Muscle of leg (tissue), 11 donors: ENCODE results near the gene FBXL12. TPM values are rescaled to one million over a fixed set of nuclear protein-coding genes. Genes with fewer than 3 reads are reported as not detected.
A peak's percentile ranks its signal among the peaks of the same experiment; 100 is the strongest.
"Not testable (repeated sequence)": the region's sequence is repeated elsewhere in the genome, so short reads cannot be mapped to it uniquely, and the experiment has no call there.

Source experiments
- DNase-seq: peaks from one replicate; pipeline ENCODE4 v3.0.0; 2013
- H3K27ac ChIP-seq: one replicate; pipeline ENCODE4 v1.5.1; 2013; ENCODE audit warnings: mild to moderate bottlenecking, low read length, control low read depth
- H3K27me3 ChIP-seq: one replicate; pipeline ENCODE4 v1.6.1; 2013; ENCODE audit warnings: low read length; ENCODE audit not compliant: control insufficient read depth, insufficient read depth
- H3K36me3 ChIP-seq: one replicate; pipeline ENCODE4 v1.6.1; 2013; ENCODE audit warnings: low read length; ENCODE audit not compliant: control insufficient read depth, insufficient read depth
- H3K4me1 ChIP-seq: one replicate; pipeline ENCODE4 v1.6.1; 2013; ENCODE audit warnings: low read length; ENCODE audit not compliant: control insufficient read depth, insufficient read depth
- H3K4me3 ChIP-seq: one replicate; pipeline ENCODE4 v1.5.1; 2013; ENCODE audit warnings: low read length, control low read depth
- H3K9me3 ChIP-seq: replicated peaks from 2 replicates; pipeline ENCODE4 v1.6.1; 2013; ENCODE audit warnings: low read depth, low read length; ENCODE audit not compliant: control insufficient read depth
- WGBS: methylation state at CpG from one replicate; pipeline ENCODE4 v1.1.5; 2013; ENCODE audit warnings: missing lambda C conversion rate; ENCODE audit not compliant: insufficient coverage; 5-methylcytosine and 5-hydroxymethylcytosine counted together
- polyA plus RNA-seq, 8 donors: library from polyadenylated mRNA; unstranded; fragments of 120-200 nt; gene quantifications; one replicate each; pipeline versions ENCODE4 v1.2.1 to v1.2.3, GENCODE V29; 2013; ENCODE audit warnings: inconsistent platforms in 1 of 8, low replicate concordance in 1 of 8; ENCODE audit not compliant: insufficient read length in 8 of 8, insufficient read depth in 1 of 8
- total RNA-seq: library from RNA; stranded (reverse); fragments of 120-200 nt; gene quantifications from one replicate; pipeline ENCODE4 v1.2.4, GENCODE V29; 2013

Gene FBXL12
- total and polyA plus RNA-seq, 9 donors, result 16.4 to 36.4 (median 28.7) TPM

DNA sequence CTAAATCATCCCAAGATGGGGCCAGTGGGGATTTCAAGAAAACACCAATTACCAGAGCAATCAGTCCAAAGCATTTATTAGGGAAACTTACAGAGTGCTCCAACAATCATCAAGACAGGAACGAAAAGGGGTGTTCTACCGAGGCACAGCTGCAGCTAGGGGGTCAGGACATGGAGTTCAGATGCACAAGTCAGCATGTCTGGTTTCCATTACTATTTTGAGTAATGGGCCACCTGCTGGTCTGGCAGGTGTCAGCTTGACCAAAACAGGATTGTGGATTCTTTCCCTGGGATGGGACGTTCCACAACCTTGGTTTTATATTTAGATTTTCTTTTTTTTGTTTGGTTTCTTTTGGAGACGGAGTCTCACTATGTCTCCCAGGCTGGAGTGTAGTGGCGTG, 4.9 kb upstream of the FBXL12 start:
- no peaks in the 10 kb centered on the region for H3K27me3 ChIP-seq
- DNase-seq, result peak; percentile 46
- H3K36me3 ChIP-seq, result peaks cover 4% of the 10 kb centered on the region
- H3K4me1 ChIP-seq, result peaks cover 30% of the 10 kb centered on the region
- H3K4me3 ChIP-seq, result no peak overlapping the region
- no peaks in the 10 kb centered on the region for H3K9me3 ChIP-seq
- 7% methylated on average over 2 of the region's 5 CpGs for WGBS
- peak overlapping the region; percentile 65 for H3K27ac ChIP-seq

DNA sequence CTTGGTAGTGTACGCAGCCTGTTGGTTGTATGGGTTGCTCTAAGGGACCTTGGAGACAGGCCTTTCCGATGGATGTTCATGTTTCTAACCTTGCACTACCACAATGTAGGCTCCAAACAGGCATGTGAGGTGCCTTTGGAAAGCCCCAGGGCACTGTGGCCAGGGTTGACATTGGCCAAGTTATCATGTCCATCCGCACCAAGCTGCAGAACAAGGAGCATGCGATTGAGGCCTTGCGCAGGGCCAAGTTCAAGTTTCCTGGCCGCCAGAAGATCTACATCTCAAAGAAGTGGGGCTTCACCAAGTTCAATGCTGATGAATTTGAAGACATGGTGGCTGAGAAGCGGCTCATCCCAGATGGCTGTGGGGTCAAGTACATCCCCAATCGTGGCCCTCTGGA, 1.2 kb upstream of the FBXL12 start:
- DNase-seq, H3K36me3 ChIP-seq, H3K9me3 ChIP-seq, H3K27me3 ChIP-seq: not testable (repeated sequence)
- Histone ChIP-seq H3K27ac (peak overlapping the region; percentile 98), H3K4me3 (peak overlapping the region; percentile 43), H3K4me1 (peaks cover 24% of the 10 kb centered on the region)
- WGBS, result 100% methylated on average over 1 of the region's 8 CpGs

DNA sequence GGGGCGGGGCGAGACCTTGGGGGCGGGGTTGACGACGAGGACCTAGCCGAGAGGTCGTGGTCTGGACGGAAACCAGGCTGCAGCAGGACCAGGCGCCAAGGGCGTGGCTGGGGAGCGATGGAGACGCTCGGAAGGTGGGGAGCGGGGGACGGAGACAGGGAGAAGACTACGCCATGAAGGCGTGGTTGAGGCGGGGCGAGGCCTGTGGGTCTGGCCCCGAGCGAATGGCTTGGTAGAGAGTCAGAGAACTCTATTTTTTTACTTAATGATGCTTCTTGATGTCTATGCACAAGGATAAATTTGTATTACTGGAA, 674 bp upstream of the FBXL12 start:
- Histone ChIP-seq H3K9me3 (peaks cover 3% of the 10 kb centered on the region), H3K27ac (peak overlapping the region; percentile 98), H3K36me3 (peaks cover 6% of the 10 kb centered on the region), H3K4me1 (peaks cover 24% of the 10 kb centered on the region), H3K27me3 (no peaks in the 10 kb centered on the region), H3K4me3 (peak overlapping the region; percentile 43)
- under 1% methylated on average over 17 of the region's 21 CpGs for WGBS
- DNase-seq, result no peak

DNA sequence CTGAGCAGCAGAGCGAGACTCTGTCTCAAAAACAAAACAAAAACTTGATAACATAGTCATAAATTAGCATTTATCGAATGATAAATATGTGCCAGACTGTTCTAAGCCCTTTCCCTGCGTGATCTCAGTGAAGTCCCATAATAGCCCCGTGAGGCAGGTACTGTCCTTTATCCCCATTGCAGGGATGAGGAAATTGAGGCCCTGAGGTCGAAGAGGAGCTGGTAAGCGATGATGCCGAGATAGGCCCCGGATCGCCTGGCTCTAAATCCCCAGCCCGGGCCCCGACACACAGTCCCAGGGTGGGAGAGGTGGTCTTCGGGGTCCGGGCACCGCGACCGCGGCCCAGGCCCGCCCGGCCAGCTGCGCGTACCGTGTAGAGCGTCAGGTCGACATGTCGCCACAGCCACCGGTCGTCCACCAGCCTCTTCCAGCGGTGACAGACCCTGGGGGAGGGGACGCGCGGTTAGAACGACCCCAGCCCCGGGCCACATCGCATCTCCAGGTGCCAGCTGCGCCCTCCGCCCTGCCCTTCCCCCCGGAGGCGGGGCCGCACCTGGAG, 625 bp downstream of the FBXL12 start:
- peaks cover 6% of the 10 kb centered on the region for H3K36me3 ChIP-seq
- H3K4me3 ChIP-seq, result peak overlapping the region; percentile 96
- under 1% methylated on average over 36 of the region's 39 CpGs for WGBS
- peaks cover 3% of the 10 kb centered on the region for H3K9me3 ChIP-seq
- peaks cover 16% of the 10 kb centered on the region for H3K4me1 ChIP-seq
- H3K27me3 ChIP-seq, result no peaks in the 10 kb centered on the region
- no peak for DNase-seq
- peak overlapping the region; percentile 98 for H3K27ac ChIP-seq

DNA sequence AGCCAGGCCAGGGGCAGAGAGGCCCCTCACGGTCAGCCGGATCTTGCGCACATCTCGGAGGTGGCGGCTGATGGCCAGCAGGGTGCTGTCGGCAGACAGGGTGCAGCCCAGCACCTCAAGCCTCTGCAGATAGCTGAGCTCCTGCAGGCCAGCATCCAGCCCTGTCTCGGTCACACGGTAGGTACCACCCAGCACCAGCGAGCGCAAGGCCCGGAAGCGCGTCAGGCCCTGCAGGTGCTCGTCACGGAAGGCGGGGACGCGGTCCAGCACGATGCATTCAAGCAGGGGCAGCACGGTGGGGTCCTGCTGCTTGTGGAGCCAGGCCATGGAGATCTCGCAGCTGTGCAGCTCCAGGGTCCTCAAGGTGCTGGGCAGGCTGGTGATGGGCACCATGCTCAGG, 7.7 kb downstream of the FBXL12 start:
- peaks cover 49% of the 10 kb centered on the region for H3K36me3 ChIP-seq
- no peak for DNase-seq
- no peaks in the 10 kb centered on the region for H3K4me1 ChIP-seq
- no peak overlapping the region for H3K4me3 ChIP-seq
- H3K27me3 ChIP-seq, result no peaks in the 10 kb centered on the region
- H3K9me3 ChIP-seq, result peaks cover 3% of the 10 kb centered on the region
- no peak overlapping the region for H3K27ac ChIP-seq
- WGBS, result 95% methylated on average over 21 of the region's 21 CpGs

DNA sequence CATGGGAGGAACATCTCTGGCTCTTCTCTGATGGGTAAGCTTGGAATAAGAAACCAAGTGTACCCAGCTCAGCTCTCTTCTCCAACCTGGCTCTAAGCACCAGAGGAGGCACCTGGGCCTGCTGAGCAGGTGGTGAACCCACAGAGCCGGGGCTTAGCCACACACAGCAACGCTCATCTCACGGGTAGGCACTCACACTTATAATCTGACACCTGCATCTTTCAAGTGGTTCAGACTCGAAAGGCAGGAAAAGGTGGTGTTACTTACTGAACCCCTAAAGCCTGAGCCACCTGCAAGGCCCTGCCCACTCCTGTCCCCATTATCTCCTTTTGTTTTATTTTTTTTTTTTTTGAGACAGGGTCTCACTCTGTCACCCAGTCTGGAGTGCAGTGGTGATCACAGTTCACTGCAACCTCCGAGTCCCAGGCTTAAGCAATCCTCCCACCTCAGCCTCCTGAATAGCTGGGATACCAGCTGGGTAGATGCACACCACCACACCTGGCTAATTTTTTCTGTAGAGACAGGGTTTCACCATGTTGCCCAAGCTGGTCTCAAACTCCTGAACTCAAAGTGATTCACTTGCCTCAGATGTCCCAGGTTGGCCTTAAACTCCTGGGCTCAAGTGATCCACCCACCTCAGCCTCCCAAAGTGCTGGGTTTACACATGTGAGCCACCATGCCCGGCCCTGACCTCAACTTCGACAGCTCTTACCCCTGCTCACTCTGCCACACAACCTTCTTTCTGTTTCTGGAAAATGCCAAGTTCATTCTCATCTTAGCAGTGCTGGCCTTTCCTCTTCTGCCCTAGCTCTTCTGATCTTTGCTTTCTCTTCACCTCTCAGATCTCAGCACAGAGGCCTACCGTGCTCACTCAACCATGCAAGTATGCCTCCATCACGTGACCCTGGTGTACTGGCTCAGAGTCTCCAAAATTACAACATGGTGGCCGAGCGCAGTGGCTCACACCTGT, 9.7 kb downstream of the FBXL12 start:
- no peak overlapping the region for H3K27ac ChIP-seq
- H3K9me3 ChIP-seq, result no peaks in the 10 kb centered on the region
- H3K36me3 ChIP-seq, result peaks cover 54% of the 10 kb centered on the region
- no peak overlapping the region for H3K4me3 ChIP-seq
- WGBS, result 89% methylated on average over 8 of the region's 11 CpGs
- H3K4me1 ChIP-seq, result no peaks in the 10 kb centered on the region
- DNase-seq, result no peak
- no peaks in the 10 kb centered on the region for H3K27me3 ChIP-seq

DNA sequence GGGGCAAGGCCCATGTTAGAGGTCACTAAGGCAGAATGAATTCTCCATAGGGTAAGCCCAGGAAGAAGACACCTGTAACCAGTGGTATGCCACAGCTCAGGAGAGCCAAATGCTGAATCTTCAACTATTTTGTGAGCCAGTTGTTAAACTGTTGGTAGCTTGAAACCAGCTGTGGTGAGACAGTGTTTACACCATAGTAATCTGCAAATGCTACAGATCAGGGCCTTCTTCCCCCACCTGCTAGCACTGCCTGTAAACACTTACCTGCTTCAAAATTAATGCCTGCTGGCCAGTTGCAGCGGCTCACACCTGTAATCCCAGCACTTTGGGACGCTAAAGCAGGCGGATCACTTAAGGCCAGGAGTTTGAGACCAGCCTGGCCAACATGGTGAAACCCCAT, 12.1 kb downstream of the FBXL12 start:
- Histone ChIP-seq H3K27ac (no peak overlapping the region), H3K27me3 (no peaks in the 10 kb centered on the region), H3K4me3 (no peak overlapping the region), H3K36me3 (peaks cover 52% of the 10 kb centered on the region), H3K9me3 (no peaks in the 10 kb centered on the region), H3K4me1 (no peaks in the 10 kb centered on the region)
- WGBS, result 75% methylated on average over 1 of the region's 3 CpGs
- no peak for DNase-seq

DNA sequence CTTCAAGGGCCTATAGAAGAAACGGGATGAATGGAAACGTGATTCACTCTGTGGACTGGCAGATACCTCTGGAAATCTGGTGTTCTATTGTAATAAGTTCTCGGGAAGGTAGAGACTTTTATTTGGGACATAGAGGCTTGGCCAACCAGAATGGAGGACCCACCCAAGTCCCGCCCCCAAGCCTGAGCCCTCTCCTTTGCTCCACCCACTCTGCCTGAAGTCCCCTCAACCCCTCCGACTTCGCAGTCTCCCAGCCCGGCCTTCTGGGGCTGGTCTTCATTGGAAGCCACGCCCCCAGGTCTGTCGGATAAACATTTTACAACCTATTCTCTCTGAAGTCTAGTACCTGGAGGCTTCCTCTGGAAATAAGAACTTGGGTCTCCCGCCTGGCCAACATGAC, 16.9 kb downstream of the FBXL12 start:
- WGBS, result 80% methylated on average over 6 of the region's 10 CpGs
- no peak overlapping the region for H3K27ac ChIP-seq
- DNase-seq, result no peak
- no peak overlapping the region for H3K4me3 ChIP-seq
- no peaks in the 10 kb centered on the region for H3K27me3 ChIP-seq
- H3K4me1 ChIP-seq, result no peaks in the 10 kb centered on the region
- no peaks in the 10 kb centered on the region for H3K9me3 ChIP-seq
- peaks cover 15% of the 10 kb centered on the region for H3K36me3 ChIP-seq

DNA sequence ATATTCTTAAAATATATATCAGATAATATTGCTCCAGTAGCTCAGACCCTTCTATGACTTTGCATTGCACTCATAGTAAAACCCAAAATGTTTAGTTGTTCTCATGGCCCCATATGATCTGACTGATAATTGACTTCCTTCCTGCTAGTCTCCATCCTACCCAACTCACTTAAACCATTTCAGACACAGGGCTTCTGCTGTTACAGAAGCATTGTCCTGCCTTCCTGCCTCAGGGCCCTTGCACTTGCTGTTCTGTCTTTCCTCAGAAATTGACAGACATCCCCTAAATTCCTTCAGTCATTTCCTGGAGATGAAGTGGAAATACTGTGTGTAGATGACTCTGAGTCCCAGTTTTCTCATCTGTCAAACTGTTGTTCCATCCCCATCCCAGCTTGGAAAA, 19.7 kb downstream of the FBXL12 start:
- no peak overlapping the region for H3K4me3 ChIP-seq
- H3K4me1 ChIP-seq, result no peaks in the 10 kb centered on the region

DNA sequence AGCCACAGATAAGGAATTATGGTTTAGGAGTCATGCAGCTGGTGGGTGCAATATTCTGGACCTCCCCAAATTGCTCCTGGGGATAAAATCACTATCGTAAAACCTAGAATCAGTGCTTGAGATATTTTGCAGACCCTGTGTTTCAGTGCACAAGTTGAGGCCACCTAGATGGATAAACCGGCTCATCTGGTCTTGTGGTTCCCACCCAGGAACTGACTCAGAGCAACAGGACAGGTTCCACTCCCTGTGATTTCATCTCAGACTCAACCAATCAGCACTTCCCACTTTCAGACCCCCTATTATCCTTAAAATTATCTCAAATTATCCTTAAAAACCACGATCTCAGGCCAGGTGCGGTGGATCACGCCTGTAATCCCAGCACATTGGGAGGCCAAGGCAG, 21.0 kb downstream of the FBXL12 start:
- Histone ChIP-seq H3K4me3 (no peak overlapping the region), H3K36me3 (no peaks in the 10 kb centered on the region), H3K9me3 (no peaks in the 10 kb centered on the region), H3K4me1 (no peaks in the 10 kb centered on the region), H3K27ac (no peak overlapping the region), H3K27me3 (no peaks in the 10 kb centered on the region)
- no peak for DNase-seq
- 85% methylated on average over 4 of the region's 5 CpGs for WGBS

More for the DNA sequence above, 19.7 kb downstream of the FBXL12 start:
- Histone ChIP-seq H3K9me3 (no peaks in the 10 kb centered on the region), H3K27me3 (no peaks in the 10 kb centered on the region), H3K27ac (no peak overlapping the region), H3K36me3 (no peaks in the 10 kb centered on the region)
- no peak for DNase-seq
